GM12865 (cell line): ENCODE measurements around the gene KLC4.
A peak's percentile ranks its signal among the peaks of the same experiment; 100 is the strongest.

Experiments
- DNase-seq: peaks from one replicate; pipeline ENCODE4 v3.0.0; 2010; ENCODE audit warnings: low read depth
- H3K4me3 ChIP-seq: 2 replicates; pipeline ENCODE4 v1.5.1; 2011; ENCODE audit warnings: mild to moderate bottlenecking, low read depth, low read length, control low read depth
- TF ChIP-seq, protein P1 (sequence below): IDR thresholded peaks from 2 replicates; pipeline ENCODE4 v1.5.1; 2011; ENCODE audit warnings: low read length, control low read depth, low read depth, inconsistent platforms; ENCODE audit not compliant: insufficient read depth; ENCODE audit errors: missing control alignments

Gene KLC4

DNA sequence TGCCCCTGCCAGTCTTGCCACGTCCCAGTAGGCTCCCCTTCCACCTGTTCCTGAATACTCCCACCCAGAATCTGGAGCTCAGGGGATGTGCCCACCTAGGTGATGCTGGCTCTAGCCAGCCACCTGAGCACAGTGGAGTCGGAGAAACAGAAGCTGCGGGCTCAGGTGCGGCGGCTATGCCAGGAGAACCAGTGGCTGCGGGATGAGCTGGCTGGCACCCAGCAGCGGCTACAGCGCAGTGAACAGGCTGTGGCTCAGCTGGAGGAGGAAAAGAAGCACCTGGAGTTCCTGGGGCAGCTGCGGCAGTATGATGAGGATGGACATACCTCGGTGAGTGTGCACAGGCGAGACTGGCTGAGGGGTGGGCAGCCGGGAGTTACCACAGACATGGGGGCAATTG lies 3.4 kb downstream of the KLC4 start:
- H3K4me3 ChIP-seq = no peak overlapping the region
- no peak for DNase-seq
- TF ChIP-seq, protein P1, sequence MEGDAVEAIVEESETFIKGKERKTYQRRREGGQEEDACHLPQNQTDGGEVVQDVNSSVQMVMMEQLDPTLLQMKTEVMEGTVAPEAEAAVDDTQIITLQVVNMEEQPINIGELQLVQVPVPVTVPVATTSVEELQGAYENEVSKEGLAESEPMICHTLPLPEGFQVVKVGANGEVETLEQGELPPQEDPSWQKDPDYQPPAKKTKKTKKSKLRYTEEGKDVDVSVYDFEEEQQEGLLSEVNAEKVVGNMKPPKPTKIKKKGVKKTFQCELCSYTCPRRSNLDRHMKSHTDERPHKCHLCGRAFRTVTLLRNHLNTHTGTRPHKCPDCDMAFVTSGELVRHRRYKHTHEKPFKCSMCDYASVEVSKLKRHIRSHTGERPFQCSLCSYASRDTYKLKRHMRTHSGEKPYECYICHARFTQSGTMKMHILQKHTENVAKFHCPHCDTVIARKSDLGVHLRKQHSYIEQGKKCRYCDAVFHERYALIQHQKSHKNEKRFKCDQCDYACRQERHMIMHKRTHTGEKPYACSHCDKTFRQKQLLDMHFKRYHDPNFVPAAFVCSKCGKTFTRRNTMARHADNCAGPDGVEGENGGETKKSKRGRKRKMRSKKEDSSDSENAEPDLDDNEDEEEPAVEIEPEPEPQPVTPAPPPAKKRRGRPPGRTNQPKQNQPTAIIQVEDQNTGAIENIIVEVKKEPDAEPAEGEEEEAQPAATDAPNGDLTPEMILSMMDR = no peak

DNA sequence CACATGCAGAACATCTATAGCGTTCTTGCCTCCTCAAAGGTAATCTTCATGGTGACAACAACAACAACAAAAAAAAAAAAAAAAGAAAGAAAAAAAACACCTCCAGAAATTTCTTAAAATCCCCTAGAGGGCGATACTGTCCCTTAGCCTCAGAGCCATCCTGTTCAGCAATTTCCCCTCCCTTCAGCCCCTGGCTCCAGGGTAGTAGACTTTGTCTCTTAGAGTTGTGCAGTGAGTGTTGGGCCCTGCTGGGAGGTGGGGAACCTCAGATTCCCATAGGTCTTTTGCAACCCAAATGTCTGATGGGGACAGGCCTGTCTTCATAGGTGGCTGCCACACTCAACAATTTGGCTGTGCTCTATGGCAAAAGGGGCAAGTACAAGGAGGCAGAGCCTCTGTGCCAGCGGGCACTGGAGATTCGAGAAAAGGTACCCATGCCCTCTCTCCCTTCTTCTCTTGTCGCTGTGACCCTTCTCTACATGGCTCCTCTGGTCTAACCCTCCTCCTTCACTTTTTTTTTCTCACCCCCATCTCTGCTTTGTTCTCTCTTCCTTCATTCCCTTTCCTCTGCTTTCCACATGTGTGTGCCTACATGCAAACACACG lies 10.7 kb downstream of the KLC4 start:
- peak; percentile 69 for DNase-seq
- TF ChIP-seq, protein P1 = peak; percentile 62
- H3K4me3 ChIP-seq = no peak overlapping the region

DNA sequence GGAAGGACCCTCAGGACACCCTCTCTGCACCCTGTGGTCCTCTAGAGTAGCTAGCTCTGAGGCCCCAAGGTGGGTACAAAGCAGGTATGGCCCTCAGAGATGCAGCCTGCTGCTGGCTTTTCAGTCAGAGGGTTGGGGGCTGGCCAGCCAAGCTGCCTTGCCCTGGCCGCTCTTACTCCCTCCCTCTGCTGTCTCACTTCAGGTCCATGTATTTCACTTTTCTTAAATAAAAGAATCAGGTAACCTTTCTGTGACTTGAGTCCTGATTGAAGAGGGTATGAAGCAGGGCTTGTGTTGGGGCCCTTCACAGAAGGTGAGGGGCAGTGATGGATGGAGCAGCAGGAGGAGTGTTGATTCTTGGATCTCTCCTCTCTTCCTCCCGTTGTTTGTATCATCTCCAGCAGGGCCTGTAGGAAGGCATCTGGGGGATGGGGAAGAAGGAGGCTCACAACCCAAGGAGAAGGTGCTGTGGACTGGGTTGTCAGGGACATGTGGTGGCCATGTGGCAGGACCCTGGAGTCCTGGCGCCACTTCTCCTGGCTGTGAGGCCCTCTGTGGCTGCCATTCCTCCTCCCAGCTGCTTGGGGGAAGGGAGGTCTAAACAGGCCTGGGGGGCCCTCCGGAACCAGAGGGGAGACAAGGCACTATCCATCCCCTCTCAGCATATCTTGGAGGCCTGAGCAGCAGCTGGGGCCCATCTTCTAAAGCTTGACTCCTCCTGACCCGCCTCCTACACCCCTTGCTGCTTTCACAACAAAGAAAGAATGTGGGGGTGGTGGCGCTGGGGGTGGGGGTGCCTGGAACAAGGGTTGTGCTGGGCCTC lies 15.6 kb downstream of the KLC4 start:
- TF ChIP-seq, protein P1 = no peak
- DNase-seq = no peak
- H3K4me3 ChIP-seq = no peak overlapping the region

DNA sequence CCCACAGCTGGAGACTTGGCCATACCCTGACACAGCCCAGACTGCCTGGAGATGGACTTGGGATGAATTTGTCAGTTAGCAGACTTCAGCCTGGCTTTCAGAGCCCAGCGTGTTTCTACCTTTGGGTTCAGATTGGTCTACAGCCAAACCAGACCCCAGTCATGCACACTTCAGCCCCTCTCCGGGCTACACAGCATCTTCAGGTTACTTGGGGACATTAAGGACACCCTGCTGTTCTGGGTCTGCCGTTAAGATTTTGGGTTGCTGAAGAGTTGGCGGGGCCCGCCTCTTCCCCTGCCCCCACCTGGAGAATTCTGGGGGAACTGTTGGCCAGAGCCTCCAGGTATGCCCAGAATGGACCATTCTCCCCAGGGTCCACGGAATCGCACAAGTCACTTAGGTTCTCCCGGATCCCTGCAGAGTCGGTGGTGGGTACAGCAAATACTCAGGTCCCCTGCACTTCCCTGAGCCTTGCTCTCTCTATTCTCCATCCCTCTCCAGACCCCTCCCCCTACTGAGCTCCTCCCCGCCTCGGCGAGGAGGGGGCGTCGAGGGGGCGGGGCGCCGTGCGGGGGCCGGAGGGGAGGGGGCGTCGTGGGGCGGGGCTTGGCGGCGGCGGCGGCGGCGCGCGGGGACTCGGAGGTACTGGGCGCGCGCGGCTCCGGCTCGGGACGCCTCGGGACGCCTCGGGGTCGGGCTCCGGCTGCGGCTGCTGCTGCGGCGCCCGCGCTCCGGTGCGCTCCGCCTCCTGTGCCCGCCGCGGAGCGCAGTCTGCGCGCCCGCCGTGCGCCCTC lies 16.4 kb downstream of the KLC4 start, which contains the start of gene PTK7:
Gene PTK7 (plus strand): TSS at position 645 of the 794 bp plus-strand sequence. CDS start 175 bp downstream, outside the sequence.
- H3K4me3 ChIP-seq = peak within 1 kb of the TSS; percentile 46
- TF ChIP-seq, protein P1 = no peak
- DNase-seq = no peak

DNA sequence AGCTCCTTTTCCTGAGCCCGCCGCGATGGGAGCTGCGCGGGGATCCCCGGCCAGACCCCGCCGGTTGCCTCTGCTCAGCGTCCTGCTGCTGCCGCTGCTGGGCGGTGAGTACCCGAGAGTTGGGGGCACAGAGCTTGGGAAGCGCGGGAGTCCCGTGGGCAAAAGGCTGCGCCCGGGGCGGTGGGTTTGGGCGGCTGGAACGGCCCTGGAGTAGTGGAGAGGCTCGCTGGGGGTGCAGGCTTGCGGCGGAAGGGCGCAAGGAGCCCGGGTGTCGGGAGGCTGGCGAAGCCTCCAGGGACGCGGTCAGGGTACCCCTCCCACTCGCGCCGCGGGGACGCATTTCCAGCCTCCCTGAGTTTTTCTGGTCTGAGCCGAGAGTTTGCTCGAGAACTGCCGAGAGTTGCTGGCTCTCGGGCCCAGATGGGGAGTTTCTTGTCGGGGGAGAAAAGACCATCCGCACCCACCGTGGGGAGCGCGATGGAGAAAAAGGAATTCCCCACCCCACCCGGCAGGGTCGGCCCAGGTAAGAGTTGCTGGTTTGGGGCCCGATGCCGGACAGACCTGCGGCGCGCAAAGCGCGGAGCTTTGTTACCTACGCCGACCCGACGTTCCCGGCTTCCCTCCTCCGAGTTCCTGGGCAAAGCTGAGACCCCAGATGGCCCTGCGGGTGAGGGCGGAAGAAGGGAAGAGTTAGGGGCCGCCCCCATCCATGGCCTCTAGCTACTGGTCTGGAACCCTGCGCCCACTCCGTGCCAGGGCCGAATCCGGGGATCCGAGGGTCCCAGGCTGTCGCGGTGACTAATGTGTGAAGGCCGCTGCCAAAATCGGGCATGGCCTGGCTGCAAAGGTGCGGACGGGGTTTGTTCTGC lies 17.3 kb downstream of the KLC4 start:
- H3K4me3 ChIP-seq = peak overlapping the region; percentile 46
- TF ChIP-seq, protein P1 = no peak
- no peak for DNase-seq

DNA sequence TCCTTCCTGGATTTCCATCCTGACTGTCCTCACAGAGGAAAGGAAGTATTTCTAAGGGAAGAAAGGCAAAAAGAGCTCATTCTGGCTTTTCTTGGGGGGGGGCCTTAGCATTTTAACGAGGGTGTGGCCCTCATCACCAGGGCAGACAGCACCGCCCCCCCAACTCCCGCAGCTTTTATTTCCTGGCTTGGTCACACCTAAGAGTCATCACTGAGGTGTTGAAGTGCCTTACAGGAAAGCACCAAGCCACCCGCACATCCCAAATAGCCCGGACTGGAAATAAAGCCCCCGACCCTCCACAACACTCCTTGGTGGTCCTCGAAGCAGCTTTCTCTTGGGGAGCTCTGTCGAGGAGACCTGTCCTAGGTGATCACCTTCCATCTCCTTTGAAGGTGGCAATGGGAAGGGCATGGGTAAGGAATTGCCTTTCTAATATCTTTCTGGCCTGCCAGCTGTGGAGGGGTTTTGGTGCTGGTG lies 17.9 kb downstream of the KLC4 start:
- H3K4me3 ChIP-seq = no peak overlapping the region
- no peak for DNase-seq
- TF ChIP-seq, protein P1 = no peak
